ENCODE data around the gene HS3ST6.

GRCh38 chr16:1916640-1916990, 1.6 kb downstream of the HS3ST6 start:
- no peak for TF ChIP-seq CTCF (conservative IDR thresholded peaks at IDR 0.05; ENCODE audit: low read length)
- TF ChIP-seq EZH2phosphoT487 (IDR thresholded peaks at IDR 0.05; ENCODE audit: borderline replicate concordance, low read depth, low read length): no peak

Data from OCI-LY7 (cell line).